Measurements from ENCODE around the gene PLA2G4B. TPM values are rescaled to one million over a fixed set of nuclear protein-coding genes. Genes with fewer than 3 reads are reported as not detected.

PLA2G4B gene
- total RNA-seq, 1 donor from 2014 or later = 13.1 TPM

GRCh38 chr15:41853831-41854230 is 15.2 kb downstream of the PLA2G4B start:
- H3K27me3 Mint-ChIP-seq = no peaks in the 10 kb centered on the region
- no peak overlapping the region for H3K27ac Mint-ChIP-seq
- no peaks in the 10 kb centered on the region for H3K36me3 Mint-ChIP-seq (ENCODE audit: insufficient read depth)
- TF ChIP-seq CTCF (IDR thresholded peaks at IDR 0.05; ENCODE audit: unreplicated experiment) = no peak
- H3K4me1 Mint-ChIP-seq (ENCODE audit: low read depth) = no peaks in the 10 kb centered on the region
- no peaks in the 10 kb centered on the region for H3K9me3 Mint-ChIP-seq (ENCODE audit: low read depth)
- DNase-seq (ENCODE audit: low spot score, unreplicated experiment) = no peak
- H3K4me3 Mint-ChIP-seq (ENCODE audit: low read depth) = no peak overlapping the region

- H3K4me1 Mint-ChIP-seq (ENCODE audit: low read depth) = no peaks in the 10 kb centered on the region
- H3K9me3 Mint-ChIP-seq (ENCODE audit: low read depth) = no peaks in the 10 kb centered on the region
- no peak for TF ChIP-seq CTCF (IDR thresholded peaks at IDR 0.05; ENCODE audit: unreplicated experiment)
- H3K27me3 Mint-ChIP-seq = no peaks in the 10 kb centered on the region
- no peak for DNase-seq (ENCODE audit: low spot score, unreplicated experiment)
- no peak overlapping the region for H3K27ac Mint-ChIP-seq
- no peaks in the 10 kb centered on the region for H3K36me3 Mint-ChIP-seq (ENCODE audit: insufficient read depth)
- H3K4me3 Mint-ChIP-seq (ENCODE audit: low read depth) = no peak overlapping the region
Observed at GRCh38 chr15:41854443-41854842, 15.8 kb downstream of the PLA2G4B start.

GRCh38 chr15:41855261-41855961 is 16.8 kb downstream of the PLA2G4B start:
- DNase-seq (ENCODE audit: low spot score, unreplicated experiment) = no peak
- no peaks in the 10 kb centered on the region for H3K4me1 Mint-ChIP-seq (ENCODE audit: low read depth)
- H3K36me3 Mint-ChIP-seq (ENCODE audit: insufficient read depth) = no peaks in the 10 kb centered on the region
- TF ChIP-seq CTCF (IDR thresholded peaks at IDR 0.05; ENCODE audit: unreplicated experiment) = no peak
- no peaks in the 10 kb centered on the region for H3K9me3 Mint-ChIP-seq (ENCODE audit: low read depth)
- H3K27me3 Mint-ChIP-seq = no peaks in the 10 kb centered on the region
- H3K27ac Mint-ChIP-seq = no peak overlapping the region
- no peak overlapping the region for H3K4me3 Mint-ChIP-seq (ENCODE audit: low read depth)

- Mint-ChIP-seq H3K4me1 (ENCODE audit: low read depth) (no peaks in the 10 kb centered on the region), H3K27me3 (no peaks in the 10 kb centered on the region), H3K9me3 (ENCODE audit: low read depth) (no peaks in the 10 kb centered on the region), H3K36me3 (ENCODE audit: insufficient read depth) (no peaks in the 10 kb centered on the region), H3K27ac (no peak overlapping the region), H3K4me3 (ENCODE audit: low read depth) (no peak overlapping the region)
- no peak for DNase-seq (ENCODE audit: low spot score, unreplicated experiment)
- no peak for TF ChIP-seq CTCF (IDR thresholded peaks at IDR 0.05; ENCODE audit: unreplicated experiment)
Observed at GRCh38 chr15:41856262-41856661, 17.6 kb downstream of the PLA2G4B start.

GRCh38 chr15:41856716-41857115 is 18.1 kb downstream of the PLA2G4B start:
- no peak overlapping the region for H3K4me3 Mint-ChIP-seq (ENCODE audit: low read depth)
- no peaks in the 10 kb centered on the region for H3K4me1 Mint-ChIP-seq (ENCODE audit: low read depth)
- no peak for TF ChIP-seq CTCF (IDR thresholded peaks at IDR 0.05; ENCODE audit: unreplicated experiment)
- DNase-seq (ENCODE audit: low spot score, unreplicated experiment) = no peak
- no peaks in the 10 kb centered on the region for H3K27me3 Mint-ChIP-seq
- H3K36me3 Mint-ChIP-seq (ENCODE audit: insufficient read depth) = no peaks in the 10 kb centered on the region
- H3K9me3 Mint-ChIP-seq (ENCODE audit: low read depth) = no peaks in the 10 kb centered on the region
- no peak overlapping the region for H3K27ac Mint-ChIP-seq
